Body of pancreas (tissue), 4 donors: Measurements from ENCODE around the gene POM121L2. TPM values are rescaled to one million over a fixed set of nuclear protein-coding genes. Genes with fewer than 3 reads are reported as not detected.
"Not testable (repeated sequence)": the region's sequence is repeated elsewhere in the genome, so short reads cannot be mapped to it uniquely, and the experiment has no call there.

ENCODE experiments used
- ATAC-seq: fragments of 150-250 bp; one replicate; pipeline ENCODE4 v1.9.1; 2016
- DNase-seq, 4 donors: peaks; one replicate each; pipeline ENCODE4 v3.0.0-alpha.2; 2019
- H3K27ac ChIP-seq, 4 donors: fragments of 200-600 bp; sonication (generic); 1 replicate in 3 of 4; 2 replicates in 1 of 4; pipeline versions ENCODE4 v1.5.1 to v1.6.1; 2016 to 2019; ENCODE audit warnings: mild to moderate bottlenecking in 1 of 4, mixed read lengths in 1 of 4, moderate library complexity in 1 of 4
- H3K27me3 ChIP-seq, 2 donors: fragments of 200-600 bp; sonication (generic); one replicate each; pipeline ENCODE4 v1.6.0; 2016; ENCODE audit warnings: mild to moderate bottlenecking in 1 of 2
- H3K36me3 ChIP-seq, 2 donors: fragments of 200-600 bp; sonication (generic); replicated peaks in 1 of 2; 2 replicates each; pipeline ENCODE4 v1.5.1; 2016; ENCODE audit warnings: low read depth in 2 of 2; ENCODE audit not compliant: insufficient read depth in 1 of 2
- H3K4me1 ChIP-seq: fragments of 200-600 bp; sonication (generic); one replicate; pipeline ENCODE4 v1.6.0; 2016
- H3K4me3 ChIP-seq, 2 donors: fragments of 200-600 bp; sonication (generic); 1 replicate in 1 of 2; 2 replicates in 1 of 2; pipeline ENCODE4 v1.5.1; 2016 to 2019
- H3K9me3 ChIP-seq, 3 donors: fragments of 200-600 bp; sonication (generic); 1 replicate in 2 of 3; 2 replicates in 1 of 3; pipeline ENCODE4 v1.5.1; 2016
- CTCF ChIP-seq, 7 experiments: fragments of 450-650 bp in 4 of 7; fragments of 200-600 bp in 3 of 7; sonication (generic) in 3 of 7; IDR thresholded peaks; one replicate each; pipeline ENCODE4 v1.5.1; 2016 to 2019; ENCODE audit warnings: antibody characterized with exemption in 7 of 7
- POLR2A ChIP-seq, 3 donors: fragments of 450-650 bp; IDR thresholded peaks; one replicate each; pipeline ENCODE4 v1.6.1; 2016; ENCODE audit warnings: antibody characterized with exemption in 3 of 3, mild to moderate bottlenecking in 2 of 3
- whole genome bisulfite sequencing, 2 donors: methylation state at CpG; one replicate each; pipeline ENCODE4 v1.1.5; 2017; 5-methylcytosine and 5-hydroxymethylcytosine counted together
- intact Hi-C: fragments of 100-400 bp; cut with DNase I; formaldehyde crosslinking; loops from one replicate; pipeline ENCODE4 v1.15.1; 2023
- total RNA-seq, 2 donors: library from RNA; depleted of rRNA; stranded (reverse); fragments of >200 nt; gene quantifications; one replicate each; pipeline ENCODE4 v1.1.0, GENCODE V29; 2016

POM121L2 gene
- total RNA-seq, 2 donors from 2014 or later: not detected

GRCh38 chr6:27268803-27269202 lies 43.3 kb downstream of the POM121L2 start:
- DNase-seq (no peak), ATAC-seq (no peak)
- Histone ChIP-seq H3K27me3 (peaks cover 2 to 3% of the 10 kb centered on the region in 2 donors), H3K4me3 (no peak overlapping the region), H3K4me1 (no peaks in the 10 kb centered on the region), H3K36me3 (no peaks in the 10 kb centered on the region), H3K9me3 (no peaks in the 10 kb centered on the region), H3K27ac (no peak overlapping the region)
- intact Hi-C loops: no loop called here
- 51 to 65% methylated on average over 14 of the region's 14 CpGs for WGBS, 2 donors
- no peak for TF ChIP-seq CTCF (IDR thresholded peaks at IDR 0.05)
- no peak for TF ChIP-seq POLR2A (IDR thresholded peaks at IDR 0.05)

- H3K4me3 ChIP-seq: no peak overlapping the region
- intact Hi-C loops: no loop called here
- 16 to 23% methylated on average over 22 of the region's 22 CpGs for WGBS, 2 donors
These were observed 44.1 kb downstream of the POM121L2 start for GRCh38 chr6:27267857-27268434.

GRCh38 chr6:27267003-27267402 lies 45.1 kb downstream of the POM121L2 start:
- not testable (repeated sequence) for H3K36me3 ChIP-seq
- WGBS, 2 donors: 82 to 92% methylated on average over 3 of the region's 3 CpGs

More at GRCh38 chr6:27267857-27268434, 44.1 kb downstream of the POM121L2 start:
- ATAC-seq: no peak
- H3K9me3 ChIP-seq: no peaks in the 10 kb centered on the region
- H3K4me1 ChIP-seq: no peaks in the 10 kb centered on the region
- H3K27ac ChIP-seq: no peak overlapping the region
- no peaks in the 10 kb centered on the region for H3K36me3 ChIP-seq
- no peak for DNase-seq
- H3K27me3 ChIP-seq: peaks cover 0 to 3% of the 10 kb centered on the region in 2 donors
- TF ChIP-seq POLR2A (IDR thresholded peaks at IDR 0.05) (no peak), CTCF (IDR thresholded peaks at IDR 0.05) (no peak)

GRCh38 chr6:27263886-27264285 lies 48.2 kb downstream of the POM121L2 start:
- intact Hi-C loops: no loop called here
- no peak for ATAC-seq
- peaks cover 0 to 3% of the 10 kb centered on the region in 2 donors for H3K27me3 ChIP-seq

More at GRCh38 chr6:27267003-27267402, 45.1 kb downstream of the POM121L2 start:
- H3K27me3 ChIP-seq, H3K4me3 ChIP-seq, H3K9me3 ChIP-seq, intact Hi-C loops, H3K4me1 ChIP-seq, DNase-seq, H3K27ac ChIP-seq, ATAC-seq: not testable (repeated sequence)

GRCh38 chr6:27260836-27261375 lies 51.2 kb downstream of the POM121L2 start:
- Histone ChIP-seq H3K27ac (no peak overlapping the region), H3K9me3 (no peaks in the 10 kb centered on the region), H3K36me3 (no peaks in the 10 kb centered on the region), H3K4me3 (no peak overlapping the region), H3K4me1 (no peaks in the 10 kb centered on the region), H3K27me3 (no peaks in the 10 kb centered on the region)
- intact Hi-C loops: no loop called here
- ATAC-seq: no peak
- TF ChIP-seq POLR2A (IDR thresholded peaks at IDR 0.05) (no peak), CTCF (IDR thresholded peaks at IDR 0.05) (no peak)
- WGBS, 2 donors: 22 to 29% methylated on average over 28 to 30 of the region's 30 CpGs
- no peak for DNase-seq

More at GRCh38 chr6:27263886-27264285, 48.2 kb downstream of the POM121L2 start:
- Histone ChIP-seq H3K4me3 (no peak overlapping the region), H3K4me1 (no peaks in the 10 kb centered on the region), H3K36me3 (no peaks in the 10 kb centered on the region), H3K27ac (no peak overlapping the region), H3K9me3 (no peaks in the 10 kb centered on the region)
- 70 to 74% methylated on average over 8 of the region's 8 CpGs for WGBS, 2 donors
- TF ChIP-seq CTCF (IDR thresholded peaks at IDR 0.05) (no peak), POLR2A (IDR thresholded peaks at IDR 0.05) (no peak)
- no peak for DNase-seq
